ENCODE data around the gene PLPP4.

Gene PLPP4

GRCh38 chr10:120457431-120458172 is 575 bp downstream of the PLPP4 start:
- DNase-seq (ENCODE audit: low spot score) = no peak

- no peak for DNase-seq (ENCODE audit: low spot score)
These were observed 1.4 kb downstream of the PLPP4 start for GRCh38 chr10:120458432-120458831.

GRCh38 chr10:120459185-120459584 is 2.2 kb downstream of the PLPP4 start:
- no peak for DNase-seq (ENCODE audit: low spot score)

- no peak for DNase-seq (ENCODE audit: low spot score)
These were observed 3.2 kb downstream of the PLPP4 start for GRCh38 chr10:120460186-120460585.

- peak; percentile 76 for DNase-seq (ENCODE audit: low spot score)
These were observed 3.7 kb downstream of the PLPP4 start for GRCh38 chr10:120460776-120461175.

GRCh38 chr10:120462018-120462682 is 5.1 kb downstream of the PLPP4 start:
- DNase-seq (ENCODE audit: low spot score) = no peak

- DNase-seq (ENCODE audit: low spot score) = no peak
These were observed 8.1 kb downstream of the PLPP4 start for GRCh38 chr10:120465138-120465537.

- no peak for DNase-seq (ENCODE audit: low spot score)
These were observed 9.0 kb downstream of the PLPP4 start for GRCh38 chr10:120466006-120466405.

GRCh38 chr10:120473593-120473992 is 16.6 kb downstream of the PLPP4 start:
- no peak for DNase-seq (ENCODE audit: low spot score)

GRCh38 chr10:120474956-120475355 is 17.9 kb downstream of the PLPP4 start:
- no peak for DNase-seq (ENCODE audit: low spot score)

- no peak for DNase-seq (ENCODE audit: low spot score)
These were observed 19.1 kb downstream of the PLPP4 start for GRCh38 chr10:120475844-120476791.

- DNase-seq (ENCODE audit: low spot score) = peak; percentile 55
These were observed 20.2 kb downstream of the PLPP4 start for GRCh38 chr10:120477021-120477742.

GRCh38 chr10:120477743-120478141 is 20.7 kb downstream of the PLPP4 start:
- no peak for DNase-seq (ENCODE audit: low spot score)

- no peak for DNase-seq (ENCODE audit: low spot score)
These were observed 21.4 kb downstream of the PLPP4 start for GRCh38 chr10:120478386-120478785.

- no peak for DNase-seq (ENCODE audit: low spot score)
These were observed 22.5 kb downstream of the PLPP4 start for GRCh38 chr10:120479506-120479905.

- DNase-seq (ENCODE audit: low spot score) = no peak
These were observed 23.1 kb downstream of the PLPP4 start for GRCh38 chr10:120480065-120480600.

GRCh38 chr10:120480848-120481247 is 23.8 kb downstream of the PLPP4 start:
- DNase-seq (ENCODE audit: low spot score) = no peak

- DNase-seq (ENCODE audit: low spot score) = no peak
These were observed 26.0 kb downstream of the PLPP4 start for GRCh38 chr10:120483006-120483405.

GRCh38 chr10:120483651-120484301 is 26.7 kb downstream of the PLPP4 start:
- no peak for DNase-seq (ENCODE audit: low spot score)

- no peak for DNase-seq (ENCODE audit: low spot score)
These were observed 28.9 kb downstream of the PLPP4 start for GRCh38 chr10:120485946-120486345.

- DNase-seq (ENCODE audit: low spot score) = no peak
These were observed 29.7 kb downstream of the PLPP4 start for GRCh38 chr10:120486671-120487205.

All from GM03348 (cell line).